AG10803 (cell line): ENCODE measurements around the gene HMGN3.

Experiments
- DNase-seq: peaks from one replicate; pipeline ENCODE4 v3.0.0; 2010; ENCODE audit warnings: low read depth
- H3K4me3 ChIP-seq: 2 replicates; pipeline ENCODE4 v1.5.1; 2011; ENCODE audit warnings: mild to moderate bottlenecking, low read length, control low read depth
- TF ChIP-seq, protein P1 (sequence below): conservative IDR thresholded peaks from 2 replicates; pipeline ENCODE4 v1.5.1; 2011; ENCODE audit warnings: mild to moderate bottlenecking, low read length, control low read depth, inconsistent platforms

HMGN3 gene

DNA sequence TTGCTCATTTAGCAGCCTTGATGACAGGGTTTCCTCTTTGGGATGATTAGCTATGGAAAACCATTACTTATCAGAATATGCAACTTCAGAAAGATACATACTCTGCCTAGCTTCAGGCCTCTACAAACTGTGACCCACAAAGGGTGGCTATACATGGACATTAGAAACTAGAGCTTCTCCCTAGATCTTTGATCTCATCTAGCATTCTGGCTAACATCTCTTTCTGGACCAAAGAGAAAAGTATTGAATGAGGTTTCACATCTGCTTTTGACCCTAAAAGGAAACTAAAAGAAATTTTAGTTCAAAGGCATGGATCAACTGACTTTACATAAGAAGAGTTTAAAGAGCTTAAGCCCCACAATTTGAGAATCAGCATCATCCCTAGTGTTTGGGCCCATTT is 12.4 kb upstream of the HMGN3 start:
- TF ChIP-seq, protein P1, sequence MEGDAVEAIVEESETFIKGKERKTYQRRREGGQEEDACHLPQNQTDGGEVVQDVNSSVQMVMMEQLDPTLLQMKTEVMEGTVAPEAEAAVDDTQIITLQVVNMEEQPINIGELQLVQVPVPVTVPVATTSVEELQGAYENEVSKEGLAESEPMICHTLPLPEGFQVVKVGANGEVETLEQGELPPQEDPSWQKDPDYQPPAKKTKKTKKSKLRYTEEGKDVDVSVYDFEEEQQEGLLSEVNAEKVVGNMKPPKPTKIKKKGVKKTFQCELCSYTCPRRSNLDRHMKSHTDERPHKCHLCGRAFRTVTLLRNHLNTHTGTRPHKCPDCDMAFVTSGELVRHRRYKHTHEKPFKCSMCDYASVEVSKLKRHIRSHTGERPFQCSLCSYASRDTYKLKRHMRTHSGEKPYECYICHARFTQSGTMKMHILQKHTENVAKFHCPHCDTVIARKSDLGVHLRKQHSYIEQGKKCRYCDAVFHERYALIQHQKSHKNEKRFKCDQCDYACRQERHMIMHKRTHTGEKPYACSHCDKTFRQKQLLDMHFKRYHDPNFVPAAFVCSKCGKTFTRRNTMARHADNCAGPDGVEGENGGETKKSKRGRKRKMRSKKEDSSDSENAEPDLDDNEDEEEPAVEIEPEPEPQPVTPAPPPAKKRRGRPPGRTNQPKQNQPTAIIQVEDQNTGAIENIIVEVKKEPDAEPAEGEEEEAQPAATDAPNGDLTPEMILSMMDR: no peak
- H3K4me3 ChIP-seq: no peak overlapping the region
- DNase-seq: no peak

DNA sequence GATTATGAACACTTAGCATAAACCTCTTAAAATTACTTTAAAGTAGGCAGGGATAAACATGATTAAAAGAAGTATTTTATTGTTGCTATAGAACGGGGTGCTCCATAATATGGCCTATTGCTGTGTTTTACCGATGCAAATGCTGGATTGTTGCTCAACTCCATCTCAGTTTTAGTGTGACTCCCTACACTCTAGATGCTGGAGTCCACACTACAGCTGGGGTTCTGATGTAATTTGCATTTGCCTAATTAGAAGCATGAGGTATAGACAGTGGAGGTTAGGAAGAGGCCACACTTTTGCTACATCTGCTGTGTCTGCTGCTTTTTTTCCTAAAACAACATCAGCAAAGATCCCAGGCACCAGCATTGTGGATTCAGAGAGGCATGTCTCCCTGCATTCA is 6.7 kb upstream of the HMGN3 start:
- TF ChIP-seq, protein P1: no peak
- no peak overlapping the region for H3K4me3 ChIP-seq
- DNase-seq: no peak

DNA sequence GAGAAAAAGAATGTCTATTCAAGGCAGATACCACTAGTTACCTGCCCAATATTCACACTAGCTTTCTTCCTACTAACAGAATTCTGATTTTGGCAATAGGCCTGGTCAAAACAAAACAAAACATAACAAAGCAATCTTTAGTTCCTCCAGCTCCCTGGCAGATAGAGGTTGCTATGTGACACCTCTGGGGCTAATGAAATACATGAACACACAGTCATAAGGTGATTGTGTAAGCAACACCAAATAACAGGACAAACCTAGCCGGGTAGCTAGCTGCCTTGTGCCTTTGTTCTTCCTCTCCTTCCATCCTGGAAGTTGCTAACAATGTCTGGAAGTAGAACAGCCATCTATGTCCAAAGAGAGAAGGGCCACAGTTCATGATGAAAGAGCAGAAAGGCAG is 6.0 kb upstream of the HMGN3 start:
- TF ChIP-seq, protein P1: no peak
- no peak for DNase-seq
- H3K4me3 ChIP-seq: no peak overlapping the region

DNA sequence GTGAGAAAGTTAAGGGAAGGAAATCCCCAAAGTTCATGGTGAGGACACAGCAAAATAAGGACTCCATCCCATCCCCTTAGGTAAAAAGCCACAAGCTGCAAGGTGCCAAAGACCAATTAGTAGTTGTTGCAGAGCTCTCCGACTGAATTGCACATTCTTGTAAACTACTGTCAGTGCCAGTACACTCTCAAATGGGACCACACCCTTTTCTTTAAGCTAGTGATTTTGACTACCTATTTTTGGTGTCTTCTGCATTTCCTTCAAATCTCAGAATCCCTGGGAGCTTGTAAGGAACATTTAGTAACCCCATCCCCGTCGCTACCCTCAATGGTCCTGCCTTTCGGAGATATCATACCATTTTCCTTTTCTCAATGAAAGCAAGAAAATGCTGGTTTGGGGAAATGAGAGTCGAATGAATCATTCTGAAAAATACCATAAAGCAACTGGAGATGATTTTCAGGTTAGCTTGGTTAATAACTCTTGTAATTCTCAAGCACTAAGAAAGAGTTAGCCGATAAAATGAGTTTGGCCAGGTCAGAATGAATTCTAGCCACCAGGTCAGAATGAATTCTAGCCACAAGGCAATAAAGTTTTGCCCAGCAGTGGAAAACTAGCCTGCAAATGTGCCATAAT is 5.2 kb upstream of the HMGN3 start:
- no peak for DNase-seq
- TF ChIP-seq, protein P1: no peak
- H3K4me3 ChIP-seq: no peak overlapping the region

DNA sequence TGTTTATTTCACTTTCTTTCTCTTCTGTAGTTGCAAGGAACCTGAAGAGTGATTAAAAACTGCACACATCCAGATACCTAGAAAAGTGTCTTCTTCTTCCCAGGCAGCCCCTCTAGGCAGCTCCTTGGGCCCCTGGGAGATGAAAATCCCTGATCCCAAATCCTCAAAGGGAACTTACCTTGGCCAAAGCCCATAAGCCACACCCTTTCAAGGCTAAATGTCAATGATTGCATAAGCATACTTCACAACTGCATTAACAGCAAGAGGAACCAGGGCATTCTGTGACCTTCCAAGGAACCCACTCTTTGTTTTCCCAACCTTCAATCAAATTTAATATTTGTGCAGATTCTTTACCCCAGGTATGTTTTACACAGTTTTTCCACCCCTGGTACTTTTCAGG is 4.4 kb upstream of the HMGN3 start:
- DNase-seq: no peak
- H3K4me3 ChIP-seq: no peak overlapping the region
- TF ChIP-seq, protein P1: no peak

DNA sequence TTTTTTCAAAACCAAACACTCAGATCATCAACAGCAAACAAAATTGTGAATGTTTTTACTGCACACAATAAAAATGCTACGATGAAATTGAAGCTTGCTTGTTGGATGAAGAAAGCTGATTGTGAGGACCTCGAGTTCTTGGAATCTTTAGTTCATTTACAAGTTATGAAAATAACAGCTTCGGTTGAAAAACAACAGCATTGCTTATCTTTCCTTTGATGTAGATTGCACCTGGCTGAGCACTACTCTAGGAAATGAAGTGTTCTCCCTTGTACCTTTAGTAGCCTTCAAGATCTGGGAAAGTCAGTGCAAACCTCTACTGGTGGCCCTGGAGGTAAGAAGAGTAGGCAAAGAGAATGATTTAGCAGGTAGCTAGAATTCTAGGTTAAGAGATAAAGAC is 2.2 kb upstream of the HMGN3 start:
- H3K4me3 ChIP-seq: no peak overlapping the region
- no peak for DNase-seq
- TF ChIP-seq, protein P1: no peak

DNA sequence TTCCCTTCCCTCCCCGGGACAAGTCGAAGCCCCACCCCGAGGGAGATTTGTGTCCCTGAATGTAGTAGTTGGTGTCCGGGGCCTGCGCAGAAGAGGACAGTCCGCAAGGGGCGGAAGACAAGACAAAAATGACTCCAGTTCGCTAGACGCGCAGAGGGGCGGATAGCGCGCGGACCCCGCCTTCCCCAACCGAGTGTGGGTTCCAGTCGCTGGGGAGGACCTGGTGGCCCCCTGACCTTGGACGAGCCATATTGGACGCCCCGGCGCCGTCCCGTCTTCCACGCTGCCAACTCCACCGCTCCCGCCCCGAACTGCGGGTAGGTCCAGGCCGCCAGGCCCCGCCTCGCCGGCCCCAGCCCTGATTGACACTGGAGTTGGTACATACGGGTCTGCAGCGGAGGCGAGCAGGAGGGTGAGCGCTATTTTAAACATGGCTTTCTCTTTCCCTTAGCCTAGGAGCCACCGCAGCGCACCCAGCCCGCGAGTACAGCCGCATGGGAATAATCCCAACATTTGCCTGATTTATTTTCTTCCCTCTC is 802 bp downstream of the HMGN3 start:
- peak; percentile 86 for DNase-seq
- H3K4me3 ChIP-seq: peak overlapping the region; percentile 69
- TF ChIP-seq, protein P1: peak; percentile 42
